Measurements from ENCODE around the gene DEGS2. TPM values are rescaled to one million over a fixed set of nuclear protein-coding genes. Genes with fewer than 3 reads are reported as not detected.

DEGS2 gene
- total RNA-seq, 4 donors from 2014 or later, result 23.8 to 116 (median 27.3) TPM

DNA sequence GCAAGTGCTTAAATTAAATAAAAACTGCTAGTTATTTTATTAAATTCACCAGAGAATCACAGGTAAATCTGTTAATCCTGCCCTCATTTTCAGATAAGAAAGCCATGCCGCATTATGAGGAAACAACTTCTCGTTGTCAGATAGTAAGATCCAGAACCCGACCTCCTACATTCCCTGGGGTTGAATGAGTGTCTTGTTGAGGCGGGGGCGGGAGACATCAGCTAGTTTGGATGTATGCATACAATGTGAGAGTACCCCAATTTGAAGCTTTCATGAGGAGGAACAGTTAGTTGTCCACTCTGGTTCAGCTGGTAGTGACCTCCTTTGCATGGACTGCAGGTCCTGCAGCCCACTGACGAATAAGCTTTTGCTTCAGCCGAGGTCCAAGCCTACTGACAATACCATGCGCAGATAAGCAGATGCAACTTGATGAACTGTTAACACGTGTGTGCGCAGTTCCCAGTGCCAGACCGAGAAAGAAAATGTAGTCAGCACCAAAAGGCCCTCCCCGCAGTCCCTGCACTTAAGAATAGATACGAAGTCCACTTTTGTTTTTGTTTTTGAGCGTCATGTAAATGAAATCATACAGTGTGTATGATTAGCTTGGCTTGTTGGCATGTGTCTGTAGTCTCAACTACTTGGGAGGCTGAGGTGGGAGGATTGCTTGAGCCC lies 59.3 kb downstream of the DEGS2 start:
- H3K4me3 ChIP-seq, result no peak overlapping the region
- intact Hi-C loops (cut with DNase I), result loop anchor here (10.0 kb wide), 1 partner anchor 45 kb away; no protein-coding TSS in a partner anchor
- H3K9me3 ChIP-seq, result no peaks in the 10 kb centered on the region
- no peaks in the 10 kb centered on the region for H3K27me3 ChIP-seq
- H3K27ac ChIP-seq, result peak overlapping the region in 1 of 4 donors; percentile 21
- WGBS, 2 donors, result 81 to 82% methylated on average over 14 of the region's 14 CpGs
- DNase-seq, result no peak
- peaks cover 0 to 26% (median 0%) of the 10 kb centered on the region in 3 donors for H3K36me3 ChIP-seq
- TF ChIP-seq, protein P1, sequence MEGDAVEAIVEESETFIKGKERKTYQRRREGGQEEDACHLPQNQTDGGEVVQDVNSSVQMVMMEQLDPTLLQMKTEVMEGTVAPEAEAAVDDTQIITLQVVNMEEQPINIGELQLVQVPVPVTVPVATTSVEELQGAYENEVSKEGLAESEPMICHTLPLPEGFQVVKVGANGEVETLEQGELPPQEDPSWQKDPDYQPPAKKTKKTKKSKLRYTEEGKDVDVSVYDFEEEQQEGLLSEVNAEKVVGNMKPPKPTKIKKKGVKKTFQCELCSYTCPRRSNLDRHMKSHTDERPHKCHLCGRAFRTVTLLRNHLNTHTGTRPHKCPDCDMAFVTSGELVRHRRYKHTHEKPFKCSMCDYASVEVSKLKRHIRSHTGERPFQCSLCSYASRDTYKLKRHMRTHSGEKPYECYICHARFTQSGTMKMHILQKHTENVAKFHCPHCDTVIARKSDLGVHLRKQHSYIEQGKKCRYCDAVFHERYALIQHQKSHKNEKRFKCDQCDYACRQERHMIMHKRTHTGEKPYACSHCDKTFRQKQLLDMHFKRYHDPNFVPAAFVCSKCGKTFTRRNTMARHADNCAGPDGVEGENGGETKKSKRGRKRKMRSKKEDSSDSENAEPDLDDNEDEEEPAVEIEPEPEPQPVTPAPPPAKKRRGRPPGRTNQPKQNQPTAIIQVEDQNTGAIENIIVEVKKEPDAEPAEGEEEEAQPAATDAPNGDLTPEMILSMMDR (IDR thresholded peaks at IDR 0.05), result no peak
- no peak for TF ChIP-seq POLR2A (IDR thresholded peaks at IDR 0.05)
- peaks cover 0 to 60% (median 27%) of the 10 kb centered on the region in 3 donors for H3K4me1 ChIP-seq

GRCh38 chr14:100098171-100098570 lies 61.3 kb downstream of the DEGS2 start:
- no peak overlapping the region for H3K4me3 ChIP-seq
- H3K27ac ChIP-seq, result no peak overlapping the region
- intact Hi-C loops (cut with DNase I), result no loop called here
- 90 to 91% methylated on average over 8 of the region's 8 CpGs for WGBS, 2 donors
- TF ChIP-seq POLR2A (IDR thresholded peaks at IDR 0.05), result no peak
- TF ChIP-seq, protein P1 (IDR thresholded peaks at IDR 0.05), result no peak
- no peak for DNase-seq
- H3K27me3 ChIP-seq, result no peaks in the 10 kb centered on the region
- H3K36me3 ChIP-seq, result peaks cover 0 to 31% (median 0%) of the 10 kb centered on the region in 3 donors
- H3K9me3 ChIP-seq, result no peaks in the 10 kb centered on the region
- peaks cover 0 to 40% (median 7%) of the 10 kb centered on the region in 3 donors for H3K4me1 ChIP-seq

DNA sequence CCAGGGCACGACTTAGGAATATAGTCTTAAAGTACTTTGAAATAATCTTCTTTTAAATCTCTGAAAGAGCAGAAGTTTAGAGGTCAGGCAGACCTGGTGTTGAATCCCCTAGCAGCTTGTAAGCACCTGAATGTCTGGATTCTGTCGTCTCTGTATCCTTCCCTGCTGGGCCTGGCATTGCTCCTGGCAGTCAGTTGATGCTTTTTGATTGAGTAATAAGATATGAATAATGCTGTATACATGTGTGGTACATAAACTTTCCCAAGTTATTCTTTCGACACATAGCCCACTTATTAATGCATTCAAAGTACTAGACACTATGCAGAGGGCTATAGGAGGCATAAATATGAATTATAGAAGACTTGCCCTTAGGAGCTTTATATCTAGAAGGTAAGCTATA lies 62.8 kb downstream of the DEGS2 start:
- Histone ChIP-seq H3K9me3 (no peaks in the 10 kb centered on the region), H3K27ac (no peak overlapping the region), H3K4me1 (peaks cover 0 to 25% (median 0%) of the 10 kb centered on the region in 3 donors), H3K4me3 (no peak overlapping the region), H3K36me3 (peaks cover 0 to 40% (median 0%) of the 10 kb centered on the region in 3 donors), H3K27me3 (no peaks in the 10 kb centered on the region)
- no peak for DNase-seq
- intact Hi-C loops (cut with DNase I), result no loop called here
- TF ChIP-seq POLR2A (IDR thresholded peaks at IDR 0.05), result no peak
- 40 to 62% methylated on average over 3 of the region's 3 CpGs for WGBS, 2 donors

Small RNA genes lying within 50 kb of the gene (small RNA-seq; reads per million reads assigned to genes)
- gene MIR151B (2.4 to 4.0 (median 3.5) reads per million in 4 donors), gene MIR342 (102 to 182 (median 145) reads per million in 4 donors)

Other genes with a start within 250 kb of the DEGS2 start
- 10 to 100 TPM; 20.0 to 61.2 (median 25.8) TPM for gene EVL, start 94.2 kb downstream of the DEGS2 start, total RNA-seq
- 10 to 100 TPM; 30.6 to 46.5 (median 33.5) TPM for gene YY1, start 79.5 kb upstream of the DEGS2 start, total RNA-seq
- 10 to 100 TPM; 23.3 to 64.3 (median 55.6) TPM for gene SLC25A29, start 146.8 kb upstream of the DEGS2 start, total RNA-seq
- gene SLC25A47, start 163.7 kb upstream of the DEGS2 start, total RNA-seq, result not detected
- 1 to 10 TPM; 2.4 to 6.1 (median 4.7) TPM for gene WDR25, start 216.8 kb upstream of the DEGS2 start, total RNA-seq